ENCODE measurements around the gene ARHGAP24.

The ARHGAP24 gene

DNA sequence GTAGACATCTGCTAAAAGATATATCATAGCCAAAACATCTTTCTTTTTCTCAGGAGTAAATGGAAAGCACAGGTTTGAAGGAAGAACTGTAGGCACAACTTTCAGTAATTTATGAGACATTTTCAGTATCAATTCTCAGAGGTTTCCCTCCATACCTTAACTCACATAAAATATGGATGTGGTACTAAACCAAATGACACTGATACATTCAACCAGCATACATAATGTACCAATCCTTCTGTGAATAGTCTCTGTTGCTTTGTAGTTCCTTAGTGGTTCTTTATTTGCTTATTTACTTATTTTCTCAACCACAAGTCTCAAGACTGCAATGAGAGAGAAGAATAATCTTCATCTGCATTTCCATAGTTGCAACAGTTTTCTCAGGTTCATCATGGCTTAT is 96.1 kb downstream of the ARHGAP24 start:
- H3K36me3 Mint-ChIP-seq = no peaks in the 10 kb centered on the region
- no peaks in the 10 kb centered on the region for H3K4me1 Mint-ChIP-seq (ENCODE audit: low read depth)
- H3K9me3 Mint-ChIP-seq (ENCODE audit: low read depth) = no peaks in the 10 kb centered on the region
- no peak overlapping the region for H3K27ac Mint-ChIP-seq
- no peaks in the 10 kb centered on the region for H3K27me3 Mint-ChIP-seq
- H3K4me3 Mint-ChIP-seq = no peak overlapping the region

DNA sequence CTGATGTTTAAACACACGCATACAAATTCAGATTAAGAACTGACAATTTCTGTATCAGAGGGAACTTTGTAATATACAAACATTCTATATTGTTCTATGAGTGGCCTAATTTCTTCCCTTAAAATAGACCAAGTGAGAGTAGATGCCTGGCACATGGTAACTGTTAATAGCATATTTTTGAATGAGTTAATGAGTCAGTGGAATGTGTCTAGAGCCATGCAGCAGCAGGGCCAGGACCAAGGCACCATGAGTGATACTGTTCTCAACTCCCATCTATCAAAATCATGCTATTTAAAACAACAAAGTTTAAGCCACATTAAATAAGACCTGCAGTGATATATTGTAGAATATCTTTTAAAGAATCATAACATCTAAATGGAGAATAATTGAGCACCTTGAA is 98.3 kb downstream of the ARHGAP24 start:
- Mint-ChIP-seq H3K4me3 (no peak overlapping the region), H3K27me3 (no peaks in the 10 kb centered on the region), H3K9me3 (ENCODE audit: low read depth) (no peaks in the 10 kb centered on the region), H3K4me1 (ENCODE audit: low read depth) (no peaks in the 10 kb centered on the region), H3K36me3 (no peaks in the 10 kb centered on the region), H3K27ac (no peak overlapping the region)

DNA sequence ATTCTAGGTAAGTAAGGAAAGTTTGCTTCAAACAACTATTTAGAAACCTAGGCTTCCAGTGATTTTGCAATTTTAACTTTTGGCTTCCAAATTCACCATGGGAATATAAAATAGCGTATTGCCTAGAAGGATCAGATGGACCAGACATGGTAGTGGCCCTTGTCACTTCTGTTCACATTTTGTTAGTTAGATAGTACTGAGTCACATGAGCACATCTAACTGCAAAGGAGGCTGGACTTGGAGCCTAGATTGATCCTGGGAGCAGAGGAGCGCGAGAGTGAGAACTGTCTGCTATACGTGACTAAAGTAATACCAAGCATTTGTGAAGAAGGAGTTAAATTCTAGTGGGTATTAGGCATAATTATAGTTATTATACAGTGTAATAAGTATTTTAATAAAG is 102.4 kb downstream of the ARHGAP24 start:
- Mint-ChIP-seq H3K36me3 (no peaks in the 10 kb centered on the region), H3K9me3 (ENCODE audit: low read depth) (no peaks in the 10 kb centered on the region), H3K4me3 (no peak overlapping the region), H3K27ac (no peak overlapping the region), H3K27me3 (no peaks in the 10 kb centered on the region), H3K4me1 (ENCODE audit: low read depth) (no peaks in the 10 kb centered on the region)

DNA sequence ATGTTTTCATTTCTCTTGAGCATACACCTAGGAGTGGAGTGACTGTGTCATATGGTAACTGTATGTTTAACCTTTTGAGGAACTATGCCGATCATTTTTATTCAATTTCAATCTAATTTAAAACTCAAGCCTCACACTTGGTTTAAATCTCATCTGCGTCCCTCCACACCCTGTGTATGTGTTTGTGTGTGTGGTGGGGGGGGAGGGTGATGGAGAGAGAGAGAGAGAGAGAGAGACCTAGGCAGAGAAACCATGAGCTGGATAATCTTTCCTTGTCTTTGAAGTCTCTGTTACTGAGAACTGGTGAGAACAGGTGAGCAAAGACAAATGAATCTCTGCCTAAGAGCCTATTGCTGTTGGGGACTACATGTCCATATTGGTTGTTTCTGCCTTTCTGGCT is 105.0 kb downstream of the ARHGAP24 start:
- Mint-ChIP-seq H3K36me3 (no peaks in the 10 kb centered on the region), H3K4me3 (no peak overlapping the region), H3K9me3 (ENCODE audit: low read depth) (no peaks in the 10 kb centered on the region), H3K27ac (no peak overlapping the region), H3K27me3 (no peaks in the 10 kb centered on the region), H3K4me1 (ENCODE audit: low read depth) (no peaks in the 10 kb centered on the region)

DNA sequence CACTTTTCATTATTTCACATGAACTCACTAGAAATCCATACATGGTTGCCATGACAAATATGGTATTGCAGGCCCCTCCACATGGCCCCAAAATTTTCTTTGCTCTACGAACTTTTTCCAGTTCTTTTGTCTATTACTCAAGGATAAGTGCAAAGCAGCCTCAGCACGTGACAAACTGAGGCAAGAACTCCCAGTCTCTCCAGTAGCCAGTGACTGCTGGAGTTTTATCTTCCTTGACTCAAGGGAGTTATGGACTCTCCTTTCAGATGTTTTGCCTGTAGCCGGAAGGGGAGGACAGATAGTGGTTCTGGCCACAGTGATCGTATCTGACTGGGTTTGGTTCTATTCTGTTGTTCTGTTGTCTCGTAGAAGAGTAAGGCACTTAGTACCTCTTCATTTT is 105.5 kb downstream of the ARHGAP24 start:
- H3K9me3 Mint-ChIP-seq (ENCODE audit: low read depth) = no peaks in the 10 kb centered on the region
- H3K27me3 Mint-ChIP-seq = no peaks in the 10 kb centered on the region
- H3K27ac Mint-ChIP-seq = no peak overlapping the region
- H3K4me3 Mint-ChIP-seq = no peak overlapping the region
- H3K36me3 Mint-ChIP-seq = no peaks in the 10 kb centered on the region
- no peaks in the 10 kb centered on the region for H3K4me1 Mint-ChIP-seq (ENCODE audit: low read depth)

DNA sequence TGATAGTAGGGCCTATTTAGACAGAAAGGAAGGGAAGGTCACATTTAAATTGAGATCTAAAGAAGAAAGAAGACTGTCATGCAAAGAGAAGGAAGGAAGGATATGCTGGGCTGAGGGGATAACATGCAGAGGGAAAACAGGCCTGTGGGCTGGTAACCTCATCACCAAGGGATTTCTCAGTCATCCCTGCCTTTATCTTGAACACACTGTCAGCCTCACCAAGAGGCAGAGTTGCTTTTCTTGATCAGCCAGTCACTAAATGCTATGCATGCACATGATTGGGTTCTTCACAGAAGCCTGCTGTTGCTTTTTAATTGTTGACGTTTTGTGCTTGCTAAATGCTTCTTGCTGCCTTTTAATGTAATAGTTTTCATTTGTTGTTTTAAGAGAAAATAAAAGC is 113.0 kb downstream of the ARHGAP24 start:
- no peaks in the 10 kb centered on the region for H3K36me3 Mint-ChIP-seq
- H3K4me1 Mint-ChIP-seq (ENCODE audit: low read depth) = no peaks in the 10 kb centered on the region
- no peak overlapping the region for H3K4me3 Mint-ChIP-seq
- H3K27ac Mint-ChIP-seq = no peak overlapping the region
- peaks cover 5% of the 10 kb centered on the region for H3K9me3 Mint-ChIP-seq (ENCODE audit: low read depth)
- H3K27me3 Mint-ChIP-seq = no peaks in the 10 kb centered on the region

DNA sequence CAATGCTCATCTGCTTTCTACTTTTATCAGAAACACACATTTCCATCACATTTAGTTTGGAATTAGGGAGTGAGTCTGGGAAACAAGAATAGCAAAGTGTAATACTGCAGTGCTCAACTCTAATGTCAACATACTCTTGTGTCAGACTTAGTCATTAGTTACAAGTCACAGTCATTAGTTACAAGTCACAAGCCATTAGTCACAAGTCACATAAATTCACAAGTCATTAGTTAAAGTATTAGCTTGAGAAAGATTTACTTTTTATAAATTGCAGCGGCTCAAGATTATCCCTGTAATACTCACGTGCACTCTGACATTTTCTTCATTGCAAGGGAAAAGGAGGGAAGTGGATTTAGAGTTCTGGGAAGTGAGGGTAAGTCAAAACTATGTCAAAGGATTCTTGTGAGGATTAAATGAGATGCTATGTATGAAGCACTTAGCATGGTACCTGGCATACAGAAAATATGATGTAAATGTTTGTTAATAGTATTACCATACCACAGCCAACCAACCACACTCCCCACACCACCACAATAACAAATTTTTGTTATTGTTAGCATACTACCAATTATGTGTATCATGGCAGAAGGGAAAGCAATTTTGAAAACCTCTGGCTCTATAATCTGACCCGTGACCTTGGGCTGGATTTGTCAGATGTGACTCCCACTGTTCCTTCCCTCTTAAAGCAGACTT is 116.6 kb downstream of the ARHGAP24 start:
- no peak overlapping the region for H3K27ac Mint-ChIP-seq
- H3K4me1 Mint-ChIP-seq (ENCODE audit: low read depth) = no peaks in the 10 kb centered on the region
- no peaks in the 10 kb centered on the region for H3K36me3 Mint-ChIP-seq
- peaks cover 4% of the 10 kb centered on the region for H3K9me3 Mint-ChIP-seq (ENCODE audit: low read depth)
- H3K27me3 Mint-ChIP-seq = no peaks in the 10 kb centered on the region
- H3K4me3 Mint-ChIP-seq = no peak overlapping the region

DNA sequence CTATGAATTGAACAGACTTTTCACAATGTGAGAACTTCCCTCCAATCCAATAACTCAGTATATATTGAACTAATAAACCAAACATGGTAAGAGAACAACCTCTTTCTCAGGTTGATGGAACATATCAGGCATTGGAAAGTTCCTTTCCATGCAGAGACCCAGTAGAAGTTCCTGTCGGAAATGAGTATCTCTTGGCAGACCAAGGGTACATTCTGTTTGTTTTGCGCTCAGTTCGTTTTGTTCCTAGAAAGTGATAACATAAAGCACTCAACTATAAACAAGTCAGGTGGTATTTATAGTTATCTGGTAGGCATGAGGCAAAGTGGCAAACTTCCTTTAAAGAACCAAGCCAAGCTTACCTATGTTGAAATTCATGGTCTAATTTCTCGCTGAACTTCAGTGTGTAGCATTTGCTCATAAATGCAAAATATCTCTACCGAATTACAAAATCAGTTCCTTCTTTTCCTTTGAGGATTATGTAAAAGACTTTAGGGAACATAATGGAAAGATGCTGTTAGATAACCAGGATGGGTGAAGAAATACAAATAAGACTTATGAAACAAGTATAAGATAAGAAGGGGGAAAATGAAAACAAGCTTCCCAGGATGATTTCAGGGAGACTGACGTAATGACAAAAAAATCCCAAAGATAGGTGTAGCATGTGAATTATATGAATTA is 120.3 kb downstream of the ARHGAP24 start:
- H3K4me3 Mint-ChIP-seq = no peak overlapping the region
- no peak overlapping the region for H3K27ac Mint-ChIP-seq
- no peaks in the 10 kb centered on the region for H3K36me3 Mint-ChIP-seq
- no peaks in the 10 kb centered on the region for H3K27me3 Mint-ChIP-seq
- peaks cover 4% of the 10 kb centered on the region for H3K9me3 Mint-ChIP-seq (ENCODE audit: low read depth)
- no peaks in the 10 kb centered on the region for H3K4me1 Mint-ChIP-seq (ENCODE audit: low read depth)

GRCh38 chr4:85595796-85596559 is 121.0 kb downstream of the ARHGAP24 start:
- Mint-ChIP-seq H3K4me1 (ENCODE audit: low read depth) (no peaks in the 10 kb centered on the region), H3K27ac (no peak overlapping the region), H3K36me3 (no peaks in the 10 kb centered on the region), H3K27me3 (no peaks in the 10 kb centered on the region), H3K4me3 (no peak overlapping the region), H3K9me3 (ENCODE audit: low read depth) (peaks cover 4% of the 10 kb centered on the region)

GRCh38 chr4:85598936-85599335 is 124.0 kb downstream of the ARHGAP24 start:
- H3K36me3 Mint-ChIP-seq = no peaks in the 10 kb centered on the region
- H3K9me3 Mint-ChIP-seq (ENCODE audit: low read depth) = peaks cover 4% of the 10 kb centered on the region
- no peaks in the 10 kb centered on the region for H3K4me1 Mint-ChIP-seq (ENCODE audit: low read depth)
- H3K27ac Mint-ChIP-seq = no peak overlapping the region
- H3K27me3 Mint-ChIP-seq = no peaks in the 10 kb centered on the region
- H3K4me3 Mint-ChIP-seq = no peak overlapping the region

DNA sequence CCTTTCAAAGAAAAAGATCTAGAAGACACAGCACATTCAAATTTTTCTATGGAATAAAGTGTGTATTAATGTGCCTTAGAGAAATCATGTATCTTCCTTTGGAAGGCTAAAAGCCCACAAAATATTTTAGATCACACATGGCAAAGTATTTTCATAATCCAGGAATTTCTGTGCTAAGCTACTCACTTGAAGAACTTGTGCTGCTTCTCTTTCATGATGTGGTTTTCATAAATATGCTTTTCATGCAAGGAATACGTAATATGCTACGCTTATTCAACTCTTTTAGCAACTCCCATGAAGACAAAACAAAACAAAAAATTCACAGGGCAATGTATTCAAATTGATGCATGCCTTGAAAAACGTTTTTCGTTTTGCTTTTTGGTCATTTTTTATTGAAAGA is 125.6 kb downstream of the ARHGAP24 start:
- no peaks in the 10 kb centered on the region for H3K9me3 Mint-ChIP-seq (ENCODE audit: low read depth)
- H3K27me3 Mint-ChIP-seq = no peaks in the 10 kb centered on the region
- H3K4me3 Mint-ChIP-seq = no peak overlapping the region
- no peaks in the 10 kb centered on the region for H3K36me3 Mint-ChIP-seq
- H3K4me1 Mint-ChIP-seq (ENCODE audit: low read depth) = no peaks in the 10 kb centered on the region
- no peak overlapping the region for H3K27ac Mint-ChIP-seq

- Mint-ChIP-seq H3K4me3 (no peak overlapping the region), H3K27me3 (no peaks in the 10 kb centered on the region), H3K9me3 (ENCODE audit: low read depth) (no peaks in the 10 kb centered on the region), H3K36me3 (no peaks in the 10 kb centered on the region), H3K4me1 (ENCODE audit: low read depth) (no peaks in the 10 kb centered on the region), H3K27ac (no peak overlapping the region)
These were observed 128.7 kb downstream of the ARHGAP24 start for GRCh38 chr4:85603437-85604336.

DNA sequence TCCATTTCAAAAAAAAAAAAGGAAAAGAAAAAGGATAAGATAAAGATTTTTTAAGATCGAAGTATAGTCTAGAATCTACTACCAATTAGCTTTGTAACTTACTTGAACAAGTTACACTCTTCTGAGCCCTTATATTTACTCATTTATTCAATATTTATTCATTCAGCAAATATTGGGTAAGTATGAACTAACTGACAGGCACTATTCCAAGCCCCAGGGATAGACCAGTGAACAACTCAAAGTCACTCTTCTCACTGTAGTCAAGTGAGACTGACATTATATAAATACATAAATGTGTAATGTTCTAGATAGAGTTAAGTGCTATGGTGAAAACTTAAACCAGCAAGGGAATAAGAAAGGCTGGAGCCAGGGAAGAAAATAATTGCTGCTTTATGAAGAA is 131.6 kb downstream of the ARHGAP24 start:
- H3K4me3 Mint-ChIP-seq = no peak overlapping the region
- H3K9me3 Mint-ChIP-seq (ENCODE audit: low read depth) = no peaks in the 10 kb centered on the region
- H3K27ac Mint-ChIP-seq = no peak overlapping the region
- no peaks in the 10 kb centered on the region for H3K36me3 Mint-ChIP-seq
- H3K27me3 Mint-ChIP-seq = no peaks in the 10 kb centered on the region
- H3K4me1 Mint-ChIP-seq (ENCODE audit: low read depth) = peaks cover 2% of the 10 kb centered on the region

- Mint-ChIP-seq H3K36me3 (no peaks in the 10 kb centered on the region), H3K27me3 (no peaks in the 10 kb centered on the region), H3K4me1 (ENCODE audit: low read depth) (peaks cover 2% of the 10 kb centered on the region), H3K27ac (no peak overlapping the region), H3K4me3 (no peak overlapping the region), H3K9me3 (ENCODE audit: low read depth) (no peaks in the 10 kb centered on the region)
These were observed 132.7 kb downstream of the ARHGAP24 start for GRCh38 chr4:85607624-85608023.

GRCh38 chr4:85610450-85610849 is 135.5 kb downstream of the ARHGAP24 start:
- Mint-ChIP-seq H3K27ac (no peak overlapping the region), H3K9me3 (ENCODE audit: low read depth) (no peaks in the 10 kb centered on the region), H3K27me3 (no peaks in the 10 kb centered on the region), H3K4me1 (ENCODE audit: low read depth) (peaks cover 2% of the 10 kb centered on the region), H3K4me3 (no peak overlapping the region), H3K36me3 (no peaks in the 10 kb centered on the region)
